Mucosa of stomach (tissue), 1 donor: ENCODE measurements around the gene EMP3.
"Not testable (repeated sequence)": the region's sequence is repeated elsewhere in the genome, so short reads cannot be mapped to it uniquely, and the experiment has no call there.

Source experiments
- H3K27me3 ChIP-seq: one replicate; pipeline ENCODE4 v1.7.0; 2013; ENCODE audit warnings: mild to moderate bottlenecking, low read length; ENCODE audit not compliant: control insufficient read depth, insufficient read depth
- H3K36me3 ChIP-seq: one replicate; pipeline ENCODE4 v1.7.0; 2013; ENCODE audit warnings: low read length; ENCODE audit not compliant: control insufficient read depth, insufficient read depth
- H3K4me1 ChIP-seq: one replicate; pipeline ENCODE4 v1.7.0; 2013; ENCODE audit warnings: mild to moderate bottlenecking, low read length; ENCODE audit not compliant: control insufficient read depth, insufficient read depth
- H3K4me3 ChIP-seq: one replicate; pipeline ENCODE4 v1.7.0; 2013; ENCODE audit warnings: low read length
- H3K9ac ChIP-seq: one replicate; pipeline ENCODE4 v1.7.0; 2013; ENCODE audit warnings: mild to moderate bottlenecking, low read length, moderate library complexity
- H3K9me3 ChIP-seq: one replicate; pipeline ENCODE4 v1.7.0; 2013; ENCODE audit warnings: mild to moderate bottlenecking, low read length, moderate library complexity; ENCODE audit not compliant: control insufficient read depth
- donor health status: Pancreatic carcinoma.

The EMP3 gene

GRCh38 chr19:48371367-48371766 lies 46.0 kb downstream of the EMP3 start:
- H3K9ac ChIP-seq, result no peak overlapping the region
- H3K4me3 ChIP-seq, result no peak overlapping the region
- no peaks in the 10 kb centered on the region for H3K36me3 ChIP-seq
- H3K4me1 ChIP-seq, result peaks cover 10% of the 10 kb centered on the region
- H3K9me3 ChIP-seq, result no peaks in the 10 kb centered on the region
- no peaks in the 10 kb centered on the region for H3K27me3 ChIP-seq

DNA sequence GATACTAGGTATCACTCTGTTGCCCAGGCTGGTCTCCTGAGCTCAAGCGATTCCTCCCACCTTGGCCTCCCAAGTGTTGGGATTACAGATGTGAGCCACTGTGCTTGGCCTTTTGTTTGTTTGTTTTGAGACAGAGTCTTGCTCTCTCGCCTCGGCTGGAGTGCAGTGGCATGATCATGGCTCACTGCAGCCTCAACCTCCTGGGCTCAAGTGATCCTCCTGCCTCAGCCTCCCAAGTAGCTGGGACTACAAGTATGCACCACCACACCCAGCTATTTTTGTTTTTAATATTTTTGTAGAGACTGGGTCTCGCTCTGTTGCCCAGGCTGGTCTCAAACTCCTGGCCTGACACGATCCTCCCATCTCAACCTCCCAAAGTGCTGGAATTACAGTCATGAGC lies 46.4 kb downstream of the EMP3 start:
- H3K4me1 ChIP-seq, H3K9me3 ChIP-seq, H3K27me3 ChIP-seq, H3K36me3 ChIP-seq, H3K4me3 ChIP-seq, H3K9ac ChIP-seq: not testable (repeated sequence)

DNA sequence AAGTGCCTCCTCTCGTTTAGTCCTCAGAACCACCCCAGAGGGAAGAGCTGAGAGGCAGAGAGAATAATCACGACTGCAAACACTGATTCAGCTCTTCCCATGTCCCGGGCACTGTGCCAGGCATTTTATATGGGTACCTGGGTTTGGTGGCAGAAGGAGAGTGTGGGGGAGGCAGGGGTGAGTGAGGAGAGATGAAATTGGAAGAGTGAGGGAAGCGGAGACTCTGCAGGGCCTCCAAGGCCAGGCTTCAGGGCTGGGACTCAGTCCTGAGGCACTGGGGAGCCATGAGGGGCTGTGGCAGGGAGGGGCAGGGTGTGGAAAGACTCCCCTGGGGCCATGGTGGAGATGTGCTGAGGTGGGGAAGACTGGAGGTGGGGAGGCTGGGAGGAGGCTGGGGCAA lies 47.6 kb downstream of the EMP3 start:
- Histone ChIP-seq H3K27me3 (no peaks in the 10 kb centered on the region), H3K4me1 (peaks cover 10% of the 10 kb centered on the region), H3K36me3 (no peaks in the 10 kb centered on the region), H3K4me3 (no peak overlapping the region), H3K9ac (no peak overlapping the region), H3K9me3 (no peaks in the 10 kb centered on the region)

GRCh38 chr19:48373567-48373966 lies 48.2 kb downstream of the EMP3 start:
- no peak overlapping the region for H3K9ac ChIP-seq
- H3K27me3 ChIP-seq, result no peaks in the 10 kb centered on the region

DNA sequence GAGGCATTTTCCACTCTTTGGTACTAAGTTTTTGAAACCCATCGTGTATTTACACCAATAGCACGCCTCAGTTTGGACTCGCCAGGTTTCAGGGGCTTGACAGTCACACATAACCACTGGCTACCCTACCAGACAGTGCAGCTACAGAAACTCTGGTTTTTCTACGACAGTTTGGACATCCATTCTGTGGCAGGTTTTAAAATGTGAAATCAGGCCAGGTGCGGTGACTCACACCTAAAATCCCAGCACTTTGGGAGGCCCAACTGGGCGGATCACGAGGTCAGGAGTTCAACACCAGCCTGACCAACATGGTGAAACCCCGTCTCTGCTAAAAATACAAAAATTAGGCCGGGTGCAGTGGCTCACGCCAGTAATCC lies 52.8 kb downstream of the EMP3 start:
- H3K9ac ChIP-seq, result no peak overlapping the region
- no peaks in the 10 kb centered on the region for H3K4me1 ChIP-seq
- H3K9me3 ChIP-seq, result no peaks in the 10 kb centered on the region
- no peaks in the 10 kb centered on the region for H3K36me3 ChIP-seq
- no peak overlapping the region for H3K4me3 ChIP-seq
- H3K27me3 ChIP-seq, result no peaks in the 10 kb centered on the region

More at GRCh38 chr19:48373567-48373966, 48.2 kb downstream of the EMP3 start:
- H3K36me3 ChIP-seq, result no peaks in the 10 kb centered on the region
- peaks cover 8% of the 10 kb centered on the region for H3K4me1 ChIP-seq
- no peaks in the 10 kb centered on the region for H3K9me3 ChIP-seq
- no peak overlapping the region for H3K4me3 ChIP-seq

DNA sequence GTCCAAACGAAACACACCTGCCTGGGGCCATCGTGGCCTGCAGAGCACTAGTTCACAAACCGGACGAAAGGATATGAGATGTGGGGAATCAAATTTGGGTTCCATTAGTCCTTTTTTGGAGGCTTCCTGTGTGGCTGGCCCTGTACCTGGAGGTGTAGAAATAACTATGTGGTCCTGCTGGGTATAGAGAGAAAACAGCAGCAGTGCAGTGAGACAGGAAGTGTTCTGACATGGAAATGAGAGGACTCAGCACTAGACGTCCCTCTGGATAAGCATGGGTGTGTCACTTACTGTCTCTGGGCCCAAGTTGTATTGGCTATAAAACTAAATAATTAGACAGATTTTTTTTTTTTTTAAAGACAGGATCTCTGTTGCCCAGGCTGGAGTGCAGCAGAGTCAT lies 53.7 kb downstream of the EMP3 start:
- Histone ChIP-seq H3K9ac (no peak overlapping the region), H3K4me3 (no peak overlapping the region), H3K4me1 (no peaks in the 10 kb centered on the region), H3K9me3 (no peaks in the 10 kb centered on the region), H3K27me3 (no peaks in the 10 kb centered on the region), H3K36me3 (no peaks in the 10 kb centered on the region)
